Mesendoderm (in vitro differentiated cells): ENCODE data around the gene WNT9B.

Experiments used
- DNase-seq: peaks from one replicate; pipeline ENCODE4 v3.0.0; 2013
- H2AK5ac ChIP-seq: 2 replicates; pipeline ENCODE4 v1.6.1; 2013; ENCODE audit warnings: low read length, inconsistent platforms
- H2BK120ac ChIP-seq: 2 replicates; pipeline ENCODE4 v1.6.1; 2013; ENCODE audit warnings: low read depth, mild to moderate bottlenecking, low read length, moderate library complexity, mixed read lengths
- H2BK15ac ChIP-seq: replicated peaks from 2 replicates; pipeline ENCODE4 v1.6.1; 2013; ENCODE audit warnings: low read depth, mild to moderate bottlenecking, moderate library complexity
- H2BK5ac ChIP-seq: 2 replicates; pipeline ENCODE4 v1.6.1; 2013; ENCODE audit warnings: low read length, inconsistent platforms
- H3K18ac ChIP-seq: 2 replicates; pipeline ENCODE4 v1.6.1; 2013; ENCODE audit warnings: mild to moderate bottlenecking, low read length, mixed read lengths
- H3K23ac ChIP-seq: one replicate; pipeline ENCODE4 v1.6.1; 2013; ENCODE audit warnings: low read length
- H3K27ac ChIP-seq: 2 replicates; pipeline ENCODE4 v1.5.1; 2013; ENCODE audit warnings: low read depth, mild to moderate bottlenecking, inconsistent platforms, low read length, moderate library complexity
- H3K27me3 ChIP-seq: 2 replicates; pipeline ENCODE4 v1.6.1; 2013; ENCODE audit warnings: low read length, control low read depth, mild to moderate bottlenecking, inconsistent platforms; ENCODE audit not compliant: insufficient read depth, poor library complexity
- H3K36me3 ChIP-seq: 2 replicates; pipeline ENCODE4 v1.6.1; 2013; ENCODE audit warnings: low read length, inconsistent platforms; ENCODE audit not compliant: control insufficient read depth, insufficient read depth
- H3K4ac ChIP-seq: one replicate; pipeline ENCODE4 v1.6.1; 2013; ENCODE audit warnings: low read depth, mild to moderate bottlenecking, low read length, moderate library complexity
- H3K4me1 ChIP-seq: 2 replicates; pipeline ENCODE4 v1.6.1; 2013; ENCODE audit warnings: low read depth, low read length, inconsistent platforms; ENCODE audit not compliant: control insufficient read depth
- H3K4me2 ChIP-seq: 2 replicates; pipeline ENCODE4 v1.6.1; 2013; ENCODE audit warnings: low read length
- H3K4me3 ChIP-seq: 2 replicates; pipeline ENCODE4 v1.5.1; 2013; ENCODE audit warnings: mild to moderate bottlenecking, low read length
- H3K56ac ChIP-seq: one replicate; pipeline ENCODE4 v1.6.1; 2013; ENCODE audit warnings: low read length
- H3K79me1 ChIP-seq: 2 replicates; pipeline ENCODE4 v1.6.1; 2013; ENCODE audit warnings: low read length, inconsistent platforms
- H3K79me2 ChIP-seq: 2 replicates; pipeline ENCODE4 v1.6.1; 2013; ENCODE audit warnings: mild to moderate bottlenecking, low read length; ENCODE audit not compliant: control insufficient read depth, insufficient read depth
- H3K9ac ChIP-seq: 2 replicates; pipeline ENCODE4 v1.6.1; 2013; ENCODE audit warnings: low read length, inconsistent platforms
- H4K5ac ChIP-seq: one replicate; pipeline ENCODE4 v1.6.1; 2013; ENCODE audit warnings: low read length
- H4K8ac ChIP-seq: one replicate; pipeline ENCODE4 v1.6.1; 2013; ENCODE audit warnings: low read depth, mild to moderate bottlenecking, control low read depth, low read length, moderate library complexity
- WGBS: extraction: QIAGEN DNeasy Blood & Tissue Kit; methylation state at CpG from one replicate; pipeline ENCODE4 v1.1.7; 2013; ENCODE audit warnings: low lambda C conversion rate, missing lambda C conversion rate; ENCODE audit not compliant: insufficient coverage; ENCODE audit errors: extremely low coverage; 5-methylcytosine and 5-hydroxymethylcytosine counted together

WNT9B gene

DNA sequence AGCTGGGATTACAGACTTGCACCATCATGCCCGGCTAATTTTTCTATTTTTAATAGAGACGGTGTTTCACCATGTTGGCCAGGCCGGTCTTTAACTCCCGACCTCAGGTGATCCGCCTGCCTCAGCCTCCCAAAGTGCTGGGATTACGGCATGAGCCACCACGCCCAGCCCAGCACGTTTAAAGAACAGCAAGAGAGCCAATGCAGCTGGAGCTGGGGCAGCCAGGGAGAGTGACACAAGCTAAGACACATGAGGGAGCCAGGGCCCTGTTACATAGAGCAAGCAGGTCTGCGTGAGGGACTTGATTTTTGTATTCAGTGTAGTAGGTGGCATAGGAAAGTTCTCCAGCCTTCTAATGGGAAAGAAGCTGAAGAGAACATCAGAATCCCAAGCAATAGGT is 49.9 kb downstream of the WNT9B start:
- H3K4me1 ChIP-seq, result no peaks in the 10 kb centered on the region
- H2BK5ac ChIP-seq, result no peak overlapping the region
- H3K4ac ChIP-seq, result no peak overlapping the region
- DNase-seq, result no peak
- H2AK5ac ChIP-seq, result no peak overlapping the region
- no peak overlapping the region for H3K4me3 ChIP-seq
- no peak overlapping the region for H4K8ac ChIP-seq
- H3K27me3 ChIP-seq, result no peaks in the 10 kb centered on the region
- H3K18ac ChIP-seq, result no peak overlapping the region
- no peak overlapping the region for H4K5ac ChIP-seq
- H3K56ac ChIP-seq, result no peak overlapping the region
- H3K79me1 ChIP-seq, result no peaks in the 10 kb centered on the region
- H3K36me3 ChIP-seq, result no peaks in the 10 kb centered on the region
- WGBS, result no CpG with 5 or more reads among the region's 9 CpGs
- H3K23ac ChIP-seq, result no peak overlapping the region
- H3K79me2 ChIP-seq, result no peaks in the 10 kb centered on the region
- H2BK120ac ChIP-seq, result no peak overlapping the region
- no peak overlapping the region for H2BK15ac ChIP-seq
- H3K4me2 ChIP-seq, result no peak overlapping the region
- no peak overlapping the region for H3K9ac ChIP-seq
- H3K27ac ChIP-seq, result no peak overlapping the region

DNA sequence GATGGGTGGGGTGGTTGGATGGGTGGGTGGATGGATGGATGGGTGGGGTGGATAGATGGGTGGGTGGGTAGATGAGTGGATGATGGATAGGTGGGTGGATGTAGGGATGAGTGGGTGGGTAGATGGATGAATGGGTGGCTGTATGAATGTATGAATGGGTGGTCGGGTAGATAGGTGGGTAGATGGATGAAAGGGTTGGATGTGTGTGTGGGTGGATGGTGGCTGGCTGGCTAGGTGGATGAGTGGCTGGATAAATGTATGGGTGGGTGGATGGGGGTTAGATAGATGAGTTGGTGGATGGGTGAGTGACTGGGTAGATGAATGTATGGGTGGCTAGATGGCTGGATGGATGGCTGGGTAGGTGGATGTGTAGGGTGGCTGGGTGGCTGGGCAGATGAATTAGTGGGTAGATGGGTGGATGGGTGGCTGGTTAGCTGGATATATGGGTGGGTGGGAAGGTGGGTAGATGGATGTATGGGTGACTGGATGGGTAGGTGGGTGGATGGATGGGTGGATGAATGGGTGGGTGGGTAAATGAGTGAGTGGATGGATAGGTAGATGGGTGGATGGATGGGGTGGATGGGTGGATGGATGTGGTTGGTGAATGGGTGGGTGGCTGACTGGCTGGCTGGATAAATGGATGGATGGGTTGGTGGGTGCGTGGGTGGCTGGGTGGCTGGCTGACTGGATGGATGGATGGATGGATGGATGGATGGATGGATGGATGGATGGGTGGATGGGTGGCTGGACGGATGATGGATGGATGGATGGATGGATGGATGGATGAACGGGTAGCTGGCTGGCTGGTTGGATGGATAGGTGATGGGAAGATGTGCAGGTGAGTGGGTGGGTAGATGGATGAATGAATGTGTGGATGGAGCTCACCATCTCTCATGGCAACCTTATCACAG is 52.6 kb downstream of the WNT9B start:
- no peak overlapping the region for H3K23ac ChIP-seq
- no peak for DNase-seq
- H3K4me2 ChIP-seq, result no peak overlapping the region
- H2BK5ac ChIP-seq, result no peak overlapping the region
- no peak overlapping the region for H3K56ac ChIP-seq
- H3K27me3 ChIP-seq, result no peaks in the 10 kb centered on the region
- no peaks in the 10 kb centered on the region for H3K4me1 ChIP-seq
- WGBS, result 100% methylated on average over 1 of the region's 4 CpGs
- no peak overlapping the region for H3K18ac ChIP-seq
- H2AK5ac ChIP-seq, result no peak overlapping the region
- no peak overlapping the region for H3K4me3 ChIP-seq
- H4K5ac ChIP-seq, result no peak overlapping the region
- H4K8ac ChIP-seq, result no peak overlapping the region
- H2BK120ac ChIP-seq, result no peak overlapping the region
- H3K36me3 ChIP-seq, result no peaks in the 10 kb centered on the region
- H2BK15ac ChIP-seq, result no peak overlapping the region
- no peak overlapping the region for H3K4ac ChIP-seq
- no peak overlapping the region for H3K27ac ChIP-seq
- H3K9ac ChIP-seq, result no peak overlapping the region
- no peaks in the 10 kb centered on the region for H3K79me1 ChIP-seq
- H3K79me2 ChIP-seq, result no peaks in the 10 kb centered on the region

- H3K18ac ChIP-seq, result no peak overlapping the region
- no CpG with 5 or more reads among the region's 14 CpGs for WGBS
- no peak overlapping the region for H2AK5ac ChIP-seq
- H3K9ac ChIP-seq, result no peak overlapping the region
- no peak overlapping the region for H2BK5ac ChIP-seq
- H3K79me2 ChIP-seq, result no peaks in the 10 kb centered on the region
- H3K4me2 ChIP-seq, result no peak overlapping the region
- no peak overlapping the region for H4K8ac ChIP-seq
- H3K4me1 ChIP-seq, result no peaks in the 10 kb centered on the region
- no peaks in the 10 kb centered on the region for H3K27me3 ChIP-seq
- H3K27ac ChIP-seq, result no peak overlapping the region
- no peak overlapping the region for H4K5ac ChIP-seq
- H2BK120ac ChIP-seq, result no peak overlapping the region
- no peak overlapping the region for H2BK15ac ChIP-seq
- DNase-seq, result no peak
- no peak overlapping the region for H3K4me3 ChIP-seq
- no peak overlapping the region for H3K56ac ChIP-seq
- no peak overlapping the region for H3K4ac ChIP-seq
- no peaks in the 10 kb centered on the region for H3K79me1 ChIP-seq
- H3K36me3 ChIP-seq, result no peaks in the 10 kb centered on the region
- no peak overlapping the region for H3K23ac ChIP-seq
Measured at GRCh38 chr17:46908068-46908737, 56.8 kb downstream of the WNT9B start.

DNA sequence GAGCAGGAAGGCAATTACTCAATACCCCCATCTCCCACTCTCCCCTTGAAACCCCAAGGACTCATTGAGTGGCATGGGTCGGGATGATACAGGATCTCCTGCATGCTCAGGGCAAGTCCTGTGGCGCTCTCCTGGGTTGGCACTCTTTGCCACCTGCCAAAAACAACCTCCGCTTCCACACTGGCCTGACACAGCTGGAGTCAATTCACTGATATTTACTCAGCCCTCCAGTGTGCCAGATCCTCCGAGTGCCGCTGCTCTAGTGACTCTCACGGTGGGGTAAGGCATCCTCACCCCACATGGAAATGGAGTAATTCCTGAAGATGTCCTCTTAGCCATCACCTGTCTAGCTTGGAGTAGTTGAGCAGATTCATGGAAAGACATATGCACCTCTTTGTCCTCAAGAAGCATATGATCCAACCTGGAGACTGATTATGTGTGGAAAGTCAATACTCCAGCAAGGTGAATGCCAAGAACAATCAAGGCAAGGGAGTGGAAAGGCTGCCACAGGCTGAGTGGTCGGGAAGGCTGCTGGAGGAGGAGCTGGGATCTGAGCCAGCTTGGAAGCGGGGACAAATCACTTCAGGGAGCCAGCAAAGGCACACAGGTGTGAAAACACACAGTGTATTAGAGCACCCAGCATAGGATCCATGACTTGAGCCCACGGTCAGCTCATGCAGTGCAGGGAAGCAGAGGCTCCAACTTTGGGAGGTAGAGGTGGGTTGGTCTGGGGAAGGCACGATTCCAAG is 59.0 kb downstream of the WNT9B start:
- H3K4ac ChIP-seq, result no peak overlapping the region
- H3K9ac ChIP-seq, result no peak overlapping the region
- no peak overlapping the region for H2AK5ac ChIP-seq
- H3K79me2 ChIP-seq, result no peaks in the 10 kb centered on the region
- no peak overlapping the region for H4K5ac ChIP-seq
- no peak overlapping the region for H3K18ac ChIP-seq
- H2BK5ac ChIP-seq, result no peak overlapping the region
- H3K4me1 ChIP-seq, result no peaks in the 10 kb centered on the region
- H3K36me3 ChIP-seq, result no peaks in the 10 kb centered on the region
- no peak overlapping the region for H3K4me3 ChIP-seq
- no peak overlapping the region for H3K4me2 ChIP-seq
- no peaks in the 10 kb centered on the region for H3K79me1 ChIP-seq
- H3K27me3 ChIP-seq, result no peaks in the 10 kb centered on the region
- DNase-seq, result no peak
- H3K56ac ChIP-seq, result no peak overlapping the region
- H3K27ac ChIP-seq, result no peak overlapping the region
- no peak overlapping the region for H3K23ac ChIP-seq
- no peak overlapping the region for H2BK120ac ChIP-seq
- H4K8ac ChIP-seq, result no peak overlapping the region
- no peak overlapping the region for H2BK15ac ChIP-seq
- WGBS, result no CpG with 5 or more reads among the region's 10 CpGs

GRCh38 chr17:46911311-46911710 is 59.9 kb downstream of the WNT9B start:
- DNase-seq, result no peak
- no peak overlapping the region for H3K23ac ChIP-seq
- H2BK15ac ChIP-seq, result no peak overlapping the region
- no peak overlapping the region for H2AK5ac ChIP-seq
- H3K4me1 ChIP-seq, result no peaks in the 10 kb centered on the region
- no CpG with 5 or more reads among the region's 3 CpGs for WGBS
- no peak overlapping the region for H2BK5ac ChIP-seq
- H3K27me3 ChIP-seq, result no peaks in the 10 kb centered on the region
- H3K4me2 ChIP-seq, result no peak overlapping the region
- no peak overlapping the region for H4K8ac ChIP-seq
- no peaks in the 10 kb centered on the region for H3K79me2 ChIP-seq
- no peak overlapping the region for H3K27ac ChIP-seq
- H3K9ac ChIP-seq, result no peak overlapping the region
- H3K4me3 ChIP-seq, result no peak overlapping the region
- no peaks in the 10 kb centered on the region for H3K36me3 ChIP-seq
- no peaks in the 10 kb centered on the region for H3K79me1 ChIP-seq
- H3K56ac ChIP-seq, result no peak overlapping the region
- H3K4ac ChIP-seq, result no peak overlapping the region
- H4K5ac ChIP-seq, result no peak overlapping the region
- no peak overlapping the region for H3K18ac ChIP-seq
- no peak overlapping the region for H2BK120ac ChIP-seq
